Measurements from ENCODE around the gene MRAS. TPM values are rescaled to one million over a fixed set of nuclear protein-coding genes. Genes with fewer than 3 reads are reported as not detected.

MRAS gene
- total RNA-seq, 1 experiment from 2014 or later, result 2.4 TPM

DNA sequence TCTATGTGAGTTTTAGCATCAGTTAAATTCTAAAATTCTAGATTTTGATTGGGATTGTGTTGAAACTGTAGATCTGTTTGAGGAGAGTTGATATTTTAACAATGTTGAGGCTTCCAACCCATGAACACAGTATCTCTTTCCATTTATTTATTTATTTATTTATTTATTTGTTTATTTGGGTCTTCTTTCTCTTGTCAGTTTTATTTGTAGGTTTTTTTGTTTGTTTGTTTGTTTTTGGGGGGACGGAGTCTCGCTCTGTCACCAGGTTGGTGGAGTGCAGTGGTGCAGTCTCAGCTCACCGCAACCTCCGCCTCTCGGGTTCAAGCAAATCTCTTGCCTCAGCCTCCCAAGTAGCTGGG, 25.3 kb downstream of the MRAS start:
- Histone ChIP-seq H3K27ac (no peak overlapping the region), H3K4me3 (no peak overlapping the region), H3K9me3 (ENCODE audit: insufficient read depth, low read depth) (no peaks in the 10 kb centered on the region), H3K9me2 (ENCODE audit: insufficient read depth) (no peaks in the 10 kb centered on the region), H3F3A (ENCODE audit: insufficient read depth, low read depth) (no peaks in the 10 kb centered on the region), H3K27me3 (ENCODE audit: insufficient read depth, low read depth) (no peaks in the 10 kb centered on the region), H3K4me1 (replicated peaks; ENCODE audit: insufficient read depth) (no peaks in the 10 kb centered on the region), H3K4me2 (no peak overlapping the region), H4K20me1 (ENCODE audit: insufficient read depth) (no peaks in the 10 kb centered on the region), H2AFZ (no peak overlapping the region), H3K79me2 (ENCODE audit: low read depth) (no peaks in the 10 kb centered on the region), H3K36me3 (ENCODE audit: low read depth) (no peaks in the 10 kb centered on the region)
- ChIA-PET CTCF (no interaction called here), POLR2A (ENCODE audit: unreplicated experiment) (interaction anchor here (0.6 kb wide), 1 partner anchor 19 kb away, joined by 3 read pairs; no protein-coding TSS in a partner anchor)
- intact Hi-C loops (cut with micrococcal nuclease; ENCODE audit: unreplicated experiment), result no loop called here
- BruUV-seq (replicated peaks), result no TSS peak
- DNase-seq, result no peak
- TF ChIP-seq, protein P1, sequence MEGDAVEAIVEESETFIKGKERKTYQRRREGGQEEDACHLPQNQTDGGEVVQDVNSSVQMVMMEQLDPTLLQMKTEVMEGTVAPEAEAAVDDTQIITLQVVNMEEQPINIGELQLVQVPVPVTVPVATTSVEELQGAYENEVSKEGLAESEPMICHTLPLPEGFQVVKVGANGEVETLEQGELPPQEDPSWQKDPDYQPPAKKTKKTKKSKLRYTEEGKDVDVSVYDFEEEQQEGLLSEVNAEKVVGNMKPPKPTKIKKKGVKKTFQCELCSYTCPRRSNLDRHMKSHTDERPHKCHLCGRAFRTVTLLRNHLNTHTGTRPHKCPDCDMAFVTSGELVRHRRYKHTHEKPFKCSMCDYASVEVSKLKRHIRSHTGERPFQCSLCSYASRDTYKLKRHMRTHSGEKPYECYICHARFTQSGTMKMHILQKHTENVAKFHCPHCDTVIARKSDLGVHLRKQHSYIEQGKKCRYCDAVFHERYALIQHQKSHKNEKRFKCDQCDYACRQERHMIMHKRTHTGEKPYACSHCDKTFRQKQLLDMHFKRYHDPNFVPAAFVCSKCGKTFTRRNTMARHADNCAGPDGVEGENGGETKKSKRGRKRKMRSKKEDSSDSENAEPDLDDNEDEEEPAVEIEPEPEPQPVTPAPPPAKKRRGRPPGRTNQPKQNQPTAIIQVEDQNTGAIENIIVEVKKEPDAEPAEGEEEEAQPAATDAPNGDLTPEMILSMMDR (conservative IDR thresholded peaks at IDR 0.05), result no peak
- TF ChIP-seq EZH2 (IDR thresholded peaks at IDR 0.05; ENCODE audit: low read depth), result no peak

DNA sequence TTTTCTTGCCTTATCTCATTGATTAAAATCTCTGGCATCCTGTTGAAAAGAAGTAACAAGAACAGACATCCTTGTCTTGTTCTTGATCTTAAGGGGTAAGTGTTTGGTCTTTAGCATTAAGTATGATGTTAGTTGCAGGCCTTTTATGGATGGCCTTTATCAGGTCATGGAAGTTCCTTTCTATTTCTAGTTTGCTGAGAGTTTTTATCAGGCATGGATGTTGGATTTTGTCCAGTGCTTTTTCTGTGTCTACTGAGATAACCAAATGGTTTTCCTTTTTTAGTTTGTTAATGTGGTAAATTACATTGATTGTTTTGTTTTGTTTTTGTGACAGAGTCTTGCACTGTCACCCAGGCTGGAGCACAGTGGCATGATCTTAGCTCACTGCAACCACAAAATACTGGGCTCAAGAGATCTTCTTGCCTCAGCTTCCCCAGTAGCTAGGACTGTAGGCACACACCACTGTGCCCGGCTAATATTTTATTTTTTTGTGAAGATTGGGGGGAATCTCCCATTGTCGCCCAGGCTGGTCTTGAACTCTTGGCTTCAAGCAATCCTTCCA, 26.3 kb downstream of the MRAS start:
- Histone ChIP-seq H3K27me3 (ENCODE audit: insufficient read depth, low read depth) (no peaks in the 10 kb centered on the region), H3K79me2 (ENCODE audit: low read depth) (no peaks in the 10 kb centered on the region), H4K20me1 (ENCODE audit: insufficient read depth) (no peaks in the 10 kb centered on the region), H3K4me2 (no peak overlapping the region), H3K4me3 (no peak overlapping the region), H3K27ac (no peak overlapping the region), H2AFZ (no peak overlapping the region), H3K9me2 (ENCODE audit: insufficient read depth) (no peaks in the 10 kb centered on the region), H3K36me3 (ENCODE audit: low read depth) (no peaks in the 10 kb centered on the region), H3F3A (ENCODE audit: insufficient read depth, low read depth) (no peaks in the 10 kb centered on the region), H3K9me3 (ENCODE audit: insufficient read depth, low read depth) (no peaks in the 10 kb centered on the region), H3K4me1 (replicated peaks; ENCODE audit: insufficient read depth) (no peaks in the 10 kb centered on the region)
- DNase-seq, result no peak
- intact Hi-C loops (cut with micrococcal nuclease; ENCODE audit: unreplicated experiment), result no loop called here
- POLR2A ChIA-PET (ENCODE audit: unreplicated experiment), result no interaction called here
- TF ChIP-seq, protein P1 (conservative IDR thresholded peaks at IDR 0.05), result no peak
- TF ChIP-seq EZH2 (IDR thresholded peaks at IDR 0.05; ENCODE audit: low read depth), result no peak
- CTCF ChIA-PET, result no interaction called here
- BruUV-seq (replicated peaks), result no TSS peak

DNA sequence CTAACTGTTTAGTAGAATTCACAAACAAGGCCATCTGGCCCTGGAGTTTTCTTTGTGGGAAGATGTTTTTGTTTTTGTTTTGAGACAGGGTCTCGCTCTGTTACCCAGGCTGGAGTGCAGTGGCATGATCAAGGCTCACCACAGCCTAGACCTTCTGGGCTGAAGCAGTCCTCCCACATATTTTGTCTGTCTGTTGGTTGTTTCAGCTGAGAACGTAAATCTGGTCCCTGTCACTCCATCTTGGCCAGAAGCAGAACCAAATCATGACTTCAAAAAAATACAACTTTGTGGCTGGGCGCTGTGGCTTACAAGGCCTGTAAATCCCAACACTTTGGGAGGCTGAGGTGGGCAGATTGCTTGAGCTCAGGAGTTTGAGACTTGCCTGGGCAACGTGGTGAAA, 27.1 kb downstream of the MRAS start:
- no peaks in the 10 kb centered on the region for H3K9me3 ChIP-seq (ENCODE audit: insufficient read depth, low read depth)
- no peak overlapping the region for H3K27ac ChIP-seq
- CTCF ChIA-PET, result no interaction called here
- no peaks in the 10 kb centered on the region for H3K27me3 ChIP-seq (ENCODE audit: insufficient read depth, low read depth)
- intact Hi-C loops (cut with micrococcal nuclease; ENCODE audit: unreplicated experiment), result no loop called here
- no peaks in the 10 kb centered on the region for H3K9me2 ChIP-seq (ENCODE audit: insufficient read depth)
- H2AFZ ChIP-seq, result no peak overlapping the region
- BruUV-seq (replicated peaks), result no TSS peak
- H3K4me1 ChIP-seq (replicated peaks; ENCODE audit: insufficient read depth), result no peaks in the 10 kb centered on the region
- no peak for DNase-seq
- POLR2A ChIA-PET (ENCODE audit: unreplicated experiment), result no interaction called here
- no peaks in the 10 kb centered on the region for H3K79me2 ChIP-seq (ENCODE audit: low read depth)
- no peak overlapping the region for H3K4me3 ChIP-seq
- H3K36me3 ChIP-seq (ENCODE audit: low read depth), result no peaks in the 10 kb centered on the region
- H3K4me2 ChIP-seq, result no peak overlapping the region
- no peaks in the 10 kb centered on the region for H3F3A ChIP-seq (ENCODE audit: insufficient read depth, low read depth)
- H4K20me1 ChIP-seq (ENCODE audit: insufficient read depth), result no peaks in the 10 kb centered on the region
- TF ChIP-seq EZH2 (IDR thresholded peaks at IDR 0.05; ENCODE audit: low read depth), result no peak
- TF ChIP-seq, protein P1 (conservative IDR thresholded peaks at IDR 0.05), result no peak
